Esophagus squamous epithelium (tissue), 5 donors: ENCODE data around the gene FBXW5. TPM values are rescaled to one million over a fixed set of nuclear protein-coding genes. Genes with fewer than 3 reads are reported as not detected.

Source experiments
- DNase-seq: peaks from one replicate; lab custom pipeline; 2025; lab: John Stamatoyannopoulos, UW
- H3K27ac ChIP-seq, 4 donors: fragments of 200-600 bp; sonication (generic); one replicate each; pipeline ENCODE4 v1.5.1; 2016 to 2019; ENCODE audit warnings: mild to moderate bottlenecking in 1 of 4
- H3K27me3 ChIP-seq, 4 donors: fragments of 200-600 bp; sonication (generic); 1 replicate in 3 of 4; 2 replicates in 1 of 4; pipeline versions ENCODE4 v1.5.1 to v1.6.0; 2017 to 2021; ENCODE audit warnings: antibody characterized with exemption in 1 of 4
- H3K36me3 ChIP-seq, 3 donors: fragments of 200-600 bp; sonication (generic); one replicate each; pipeline ENCODE4 v1.5.1; 2016 to 2019
- H3K4me1 ChIP-seq, 3 donors: fragments of 200-600 bp; sonication (generic); one replicate each; pipeline ENCODE4 v1.5.1; 2017 to 2019
- H3K4me3 ChIP-seq, 4 donors: fragments of 200-600 bp; sonication (generic); 1 replicate in 3 of 4; 2 replicates in 1 of 4; pipeline ENCODE4 v1.5.1; 2016 to 2019; ENCODE audit warnings: mild to moderate bottlenecking in 2 of 4, moderate library complexity in 1 of 4
- H3K9me3 ChIP-seq, 3 donors: fragments of 200-600 bp; sonication (generic); one replicate each; pipeline ENCODE4 v1.5.1; 2016 to 2019
- CTCF ChIP-seq, 6 experiments: fragments of 450-650 bp in 4 of 6; fragments of 200-600 bp in 2 of 6; sonication (generic) in 2 of 6; IDR thresholded peaks; one replicate each; pipeline ENCODE4 v1.5.1; 2016 to 2019; ENCODE audit warnings: antibody characterized with exemption in 6 of 6, mild to moderate bottlenecking in 4 of 6, moderate library complexity in 4 of 6
- POLR2A ChIP-seq, 4 donors: fragments of 450-650 bp; IDR thresholded peaks; one replicate each; pipeline ENCODE4 v1.6.1; 2017; ENCODE audit warnings: antibody characterized with exemption in 4 of 4, mild to moderate bottlenecking in 4 of 4, moderate library complexity in 3 of 4
- WGBS, 2 donors: methylation state at CpG; one replicate each; pipeline ENCODE4 v1.1.5; 2018; 5-methylcytosine and 5-hydroxymethylcytosine counted together
- intact Hi-C: fragments of 100-400 bp; cut with DNase I; formaldehyde crosslinking; loops from one replicate; pipeline ENCODE4 v1.15.0; 2022
- total RNA-seq, 4 donors: library from RNA; depleted of rRNA; stranded (reverse); fragments of >200 nt; gene quantifications; one replicate each; pipeline ENCODE4 v1.1.0, GENCODE V29; 2016
- donor health status: DM: yes; HTN: yes; CAD: no.

Gene FBXW5
- total RNA-seq, 4 donors from 2014 or later: 146 to 210 (median 163) TPM

- no peak for TF ChIP-seq CTCF (IDR thresholded peaks at IDR 0.05)
- TF ChIP-seq POLR2A (IDR thresholded peaks at IDR 0.05): no peak
- H3K9me3 ChIP-seq: no peaks in the 10 kb centered on the region
- intact Hi-C loops: no loop called here
- peaks cover 5 to 35% (median 10%) of the 10 kb centered on the region in 3 donors for H3K36me3 ChIP-seq
- no peak for DNase-seq
- 70 to 87% methylated on average over 2 to 3 of the region's 3 CpGs for WGBS, 2 donors
- no peak overlapping the region for H3K27ac ChIP-seq
- H3K4me3 ChIP-seq: no peak overlapping the region
- H3K27me3 ChIP-seq: no peaks in the 10 kb centered on the region
- peaks cover 0 to 10% (median 2%) of the 10 kb centered on the region in 3 donors for H3K4me1 ChIP-seq
Observed at GRCh38 chr9:136935651-136936050, 8.9 kb downstream of the FBXW5 start.

- no peak overlapping the region for H3K4me3 ChIP-seq
Observed at GRCh38 chr9:136934277-136934676, 10.3 kb downstream of the FBXW5 start.

GRCh38 chr9:136931611-136932130, 12.9 kb downstream of the FBXW5 start:
- intact Hi-C loops: no loop called here
- H3K4me1 ChIP-seq: peaks cover 0 to 10% (median 2%) of the 10 kb centered on the region in 3 donors
- H3K36me3 ChIP-seq: peaks cover 0 to 23% (median 0%) of the 10 kb centered on the region in 3 donors
- DNase-seq: no peak
- peak overlapping the region in 2 of 4 donors; percentile 66 to 79 for H3K27ac ChIP-seq
- WGBS, 2 donors: 68 to 85% methylated on average over 2 of the region's 2 CpGs
- no peak for TF ChIP-seq CTCF (IDR thresholded peaks at IDR 0.05)
- no peak for TF ChIP-seq POLR2A (IDR thresholded peaks at IDR 0.05)
- H3K27me3 ChIP-seq: no peaks in the 10 kb centered on the region
- no peaks in the 10 kb centered on the region for H3K9me3 ChIP-seq
- no peak overlapping the region for H3K4me3 ChIP-seq

More at GRCh38 chr9:136934277-136934676, 10.3 kb downstream of the FBXW5 start:
- no peak for DNase-seq
- Histone ChIP-seq H3K4me1 (peaks cover 0 to 10% (median 2%) of the 10 kb centered on the region in 3 donors), H3K27me3 (no peaks in the 10 kb centered on the region), H3K36me3 (peaks cover 0 to 21% (median 0%) of the 10 kb centered on the region in 3 donors), H3K9me3 (no peaks in the 10 kb centered on the region), H3K27ac (no peak overlapping the region)
- 66 to 68% methylated on average over 3 of the region's 3 CpGs for WGBS, 2 donors
- intact Hi-C loops: no loop called here
- no peak for TF ChIP-seq CTCF (IDR thresholded peaks at IDR 0.05)

- 96 to 98% methylated on average over 4 of the region's 4 CpGs for WGBS, 2 donors
- Histone ChIP-seq H3K27ac (no peak overlapping the region), H3K4me1 (peaks cover 0 to 18% (median 2%) of the 10 kb centered on the region in 3 donors), H3K36me3 (peaks cover 0 to 39% (median 11%) of the 10 kb centered on the region in 3 donors), H3K27me3 (no peaks in the 10 kb centered on the region), H3K9me3 (no peaks in the 10 kb centered on the region), H3K4me3 (no peak overlapping the region)
- DNase-seq: no peak
- intact Hi-C loops: no loop called here
- TF ChIP-seq POLR2A (IDR thresholded peaks at IDR 0.05) (no peak), CTCF (IDR thresholded peaks at IDR 0.05) (no peak)
Observed at GRCh38 chr9:136930014-136930413, 14.5 kb downstream of the FBXW5 start.

- peaks cover 0 to 20% (median 2%) of the 10 kb centered on the region in 3 donors for H3K4me1 ChIP-seq
- 68 to 90% methylated on average over 4 to 9 of the region's 9 CpGs for WGBS, 2 donors
- no peaks in the 10 kb centered on the region for H3K27me3 ChIP-seq
- H3K36me3 ChIP-seq: peaks cover 0 to 53% (median 14%) of the 10 kb centered on the region in 3 donors
- no peak overlapping the region for H3K4me3 ChIP-seq
- TF ChIP-seq CTCF (IDR thresholded peaks at IDR 0.05) (no peak), POLR2A (IDR thresholded peaks at IDR 0.05) (no peak)
- intact Hi-C loops: no loop called here
- DNase-seq: no peak
- no peak overlapping the region for H3K27ac ChIP-seq
- H3K9me3 ChIP-seq: no peaks in the 10 kb centered on the region
Observed at GRCh38 chr9:136928591-136928990, 15.9 kb downstream of the FBXW5 start.
